Prostate gland (tissue), 2 donors: Measurements from ENCODE around the gene PDE7B. TPM values are rescaled to one million over a fixed set of nuclear protein-coding genes. Genes with fewer than 3 reads are reported as not detected.

Source experiments
- DNase-seq: peaks from one replicate; pipeline ENCODE4 v3.0.0-alpha.2; 2019; ENCODE audit warnings: low spot score
- H3K27ac ChIP-seq, 2 donors: fragments of 200-600 bp; sonication (generic); 2 replicates each; pipeline ENCODE4 v1.5.1; 2017 to 2019
- H3K27me3 ChIP-seq: fragments of 200-600 bp; sonication (generic); replicated peaks from 2 replicates; pipeline ENCODE4 v1.5.1; 2019; ENCODE audit not compliant: insufficient read depth
- H3K36me3 ChIP-seq, 2 donors: fragments of 200-600 bp; sonication (generic); 1 replicate in 1 of 2; 2 replicates in 1 of 2; pipeline versions ENCODE4 v1.5.1 to v1.8.1; 2017 to 2019
- H3K4me1 ChIP-seq: fragments of 200-600 bp; sonication (generic); replicated peaks from 2 replicates; pipeline ENCODE4 v1.5.1; 2019
- H3K4me3 ChIP-seq, 2 donors: fragments of 200-600 bp; sonication (generic); 2 replicates each; pipeline ENCODE4 v1.5.1; 2017 to 2019
- H3K9me3 ChIP-seq: fragments of 200-600 bp; sonication (generic); 2 replicates; pipeline ENCODE4 v1.5.1; 2017
- CTCF ChIP-seq, 4 experiments: fragments of 200-600 bp in 2 of 4; fragments of 450-650 bp in 2 of 4; sonication (generic) in 2 of 4; IDR thresholded peaks; 1 replicate in 3 of 4; 2 replicates in 1 of 4; pipeline ENCODE4 v1.5.1; 2016 to 2019; ENCODE audit warnings: antibody characterized with exemption in 4 of 4, mild to moderate bottlenecking in 2 of 4, moderate library complexity in 2 of 4
- POLR2A ChIP-seq: fragments of 450-650 bp; IDR thresholded peaks from one replicate; pipeline ENCODE4 v1.6.1; 2016; ENCODE audit warnings: antibody characterized with exemption, mild to moderate bottlenecking
- POLR2AphosphoS5 ChIP-seq: sonication (generic); formaldehyde crosslinking; IDR thresholded peaks from one replicate; pipeline ENCODE4 v1.6.1; 2017; ENCODE audit warnings: antibody characterized with exemption
- WGBS: methylation state at CpG from one replicate; pipeline ENCODE4 v1.1.5; 2018; 5-methylcytosine and 5-hydroxymethylcytosine counted together
- intact Hi-C: fragments of 100-400 bp; cut with DNase I; formaldehyde crosslinking; loops from one replicate; pipeline ENCODE4 v1.14.2; 2022
- total RNA-seq, 2 donors: library from RNA; depleted of rRNA; stranded (reverse); fragments of >200 nt; gene quantifications; one replicate each; pipeline ENCODE4 v1.1.0, GENCODE V29; 2016

The PDE7B gene
- total RNA-seq, 2 donors from 2014 or later, result 4.7 to 6.3 TPM

GRCh38 chr6:135871878-135872277 is 20.4 kb downstream of the PDE7B start:
- DNase-seq, result no peak
- intact Hi-C loops, result no loop called here
- no peaks in the 10 kb centered on the region for H3K4me1 ChIP-seq
- H3K4me3 ChIP-seq, result no peak overlapping the region
- no peak for TF ChIP-seq POLR2AphosphoS5
- no peak for TF ChIP-seq POLR2A
- no peak for TF ChIP-seq CTCF (IDR thresholded peaks at IDR 0.05)
- H3K27me3 ChIP-seq, result no peaks in the 10 kb centered on the region
- no peak overlapping the region for H3K27ac ChIP-seq
- 84% methylated on average over 1 of the region's 1 CpG for WGBS
- no peaks in the 10 kb centered on the region for H3K9me3 ChIP-seq
- no peaks in the 10 kb centered on the region for H3K36me3 ChIP-seq

- intact Hi-C loops, result no loop called here
- DNase-seq, result no peak
- Histone ChIP-seq H3K27me3 (no peaks in the 10 kb centered on the region), H3K9me3 (no peaks in the 10 kb centered on the region), H3K27ac (no peak overlapping the region), H3K4me1 (no peaks in the 10 kb centered on the region), H3K4me3 (no peak overlapping the region), H3K36me3 (no peaks in the 10 kb centered on the region)
- 90% methylated on average over 2 of the region's 2 CpGs for WGBS
- no peak for TF ChIP-seq POLR2A
- no peak for TF ChIP-seq CTCF (IDR thresholded peaks at IDR 0.05)
- TF ChIP-seq POLR2AphosphoS5, result no peak
Observed at GRCh38 chr6:135875446-135875845, 23.9 kb downstream of the PDE7B start.

- no peak for TF ChIP-seq CTCF (IDR thresholded peaks at IDR 0.05)
- no peak overlapping the region for H3K27ac ChIP-seq
- intact Hi-C loops, result no loop called here
- no peaks in the 10 kb centered on the region for H3K27me3 ChIP-seq
- H3K9me3 ChIP-seq, result no peaks in the 10 kb centered on the region
- no peak for DNase-seq
- H3K4me1 ChIP-seq, result no peaks in the 10 kb centered on the region
- H3K36me3 ChIP-seq, result no peaks in the 10 kb centered on the region
- WGBS, result 88% methylated on average over 4 of the region's 4 CpGs
- H3K4me3 ChIP-seq, result no peak overlapping the region
Observed at GRCh38 chr6:135876058-135876457, 24.6 kb downstream of the PDE7B start.

GRCh38 chr6:135877666-135878065 is 26.2 kb downstream of the PDE7B start:
- H3K4me3 ChIP-seq, result no peak overlapping the region
- intact Hi-C loops, result no loop called here
- DNase-seq, result no peak
- H3K27ac ChIP-seq, result no peak overlapping the region
- no peaks in the 10 kb centered on the region for H3K27me3 ChIP-seq
- TF ChIP-seq POLR2A, result no peak
- TF ChIP-seq CTCF (IDR thresholded peaks at IDR 0.05), result no peak
- no peak for TF ChIP-seq POLR2AphosphoS5
- no peaks in the 10 kb centered on the region for H3K36me3 ChIP-seq
- no peaks in the 10 kb centered on the region for H3K4me1 ChIP-seq
- WGBS, result 73% methylated on average over 6 of the region's 6 CpGs
- no peaks in the 10 kb centered on the region for H3K9me3 ChIP-seq

- Histone ChIP-seq H3K36me3 (no peaks in the 10 kb centered on the region), H3K27ac (no peak overlapping the region), H3K4me1 (no peaks in the 10 kb centered on the region), H3K9me3 (no peaks in the 10 kb centered on the region), H3K27me3 (no peaks in the 10 kb centered on the region), H3K4me3 (no peak overlapping the region)
- TF ChIP-seq CTCF (IDR thresholded peaks at IDR 0.05) (no peak), POLR2A (no peak)
- DNase-seq, result no peak
- 69% methylated on average over 7 of the region's 7 CpGs for WGBS
- intact Hi-C loops, result no loop called here
Observed at GRCh38 chr6:135880066-135880972, 28.8 kb downstream of the PDE7B start.
